COLO668 (cell line): Measurements from ENCODE around the gene OR11H12.
"Not testable (repeated sequence)": the region's sequence is repeated elsewhere in the genome, so short reads cannot be mapped to it uniquely, and the experiment has no call there.

Experiments
- DNase-seq: peaks from one replicate; lab custom pipeline; 2025; ENCODE audit not compliant: unreplicated experiment; lab: John Stamatoyannopoulos, UW

Gene OR11H12

GRCh38 chr14:18600817-18601216 lies at the start of gene OR11H12:
OR11H12 (plus strand) TSS chr14:18601117; CDS start chr14:18601117, 0 bp downstream.
- DNase-seq, result not testable (repeated sequence)

GRCh38 chr14:18582908-18583307 lies 18.0 kb upstream of the OR11H12 start:
- DNase-seq, result not testable (repeated sequence)

GRCh38 chr14:18626610-18627213 lies 25.8 kb downstream of the OR11H12 start:
- not testable (repeated sequence) for DNase-seq

- DNase-seq, result not testable (repeated sequence)
Measured at GRCh38 chr14:18636066-18636465, 35.1 kb downstream of the OR11H12 start.

GRCh38 chr14:18638032-18638431 lies 37.1 kb downstream of the OR11H12 start:
- not testable (repeated sequence) for DNase-seq

GRCh38 chr14:18638785-18639184 lies 37.9 kb downstream of the OR11H12 start:
- not testable (repeated sequence) for DNase-seq

- DNase-seq, result not testable (repeated sequence)
Measured at GRCh38 chr14:18646075-18646730, 45.3 kb downstream of the OR11H12 start.
